Fibroblast of lung (primary cell): ENCODE results near the gene PRR20D.

ENCODE experiments used
- CTCF ChIP-seq, 2 donors: IDR thresholded peaks in 1 of 2; conservative IDR thresholded peaks in 1 of 2; 1 replicate in 1 of 2; 2 replicates in 1 of 2; pipeline ENCODE4 v1.5.1; 2011 to 2012; ENCODE audit warnings: low read length in 2 of 2, control low read depth in 1 of 2, inconsistent platforms in 1 of 2, low read depth in 1 of 2, mild to moderate bottlenecking in 1 of 2
- EZH2 ChIP-seq: IDR thresholded peaks from 2 replicates; pipeline ENCODE4 v1.5.1; 2012; ENCODE audit warnings: low read length, control low read depth, mild to moderate bottlenecking; ENCODE audit errors: missing control alignments

GRCh38 chr13:57191667-57192066, 31.2 kb downstream of the PRR20D start:
- no peak for TF ChIP-seq CTCF (conservative IDR thresholded peaks at IDR 0.05 in 1 of 2, IDR thresholded peaks at IDR 0.05 in 1 of 2; ENCODE audit: low read depth in 1 of 2, low read length in 2 of 2)
- TF ChIP-seq EZH2 = no peak
